NCI-H748 treated with DMSO at 0.1 percent for 48 hours (cell line): Measurements from ENCODE around the gene LRRC28.
"Not testable (repeated sequence)": the region's sequence is repeated elsewhere in the genome, so short reads cannot be mapped to it uniquely, and the experiment has no call there.

Experiments
- DNase-seq: peaks from one replicate; lab custom pipeline; 2025; lab: John Stamatoyannopoulos, UW

The LRRC28 gene

DNA sequence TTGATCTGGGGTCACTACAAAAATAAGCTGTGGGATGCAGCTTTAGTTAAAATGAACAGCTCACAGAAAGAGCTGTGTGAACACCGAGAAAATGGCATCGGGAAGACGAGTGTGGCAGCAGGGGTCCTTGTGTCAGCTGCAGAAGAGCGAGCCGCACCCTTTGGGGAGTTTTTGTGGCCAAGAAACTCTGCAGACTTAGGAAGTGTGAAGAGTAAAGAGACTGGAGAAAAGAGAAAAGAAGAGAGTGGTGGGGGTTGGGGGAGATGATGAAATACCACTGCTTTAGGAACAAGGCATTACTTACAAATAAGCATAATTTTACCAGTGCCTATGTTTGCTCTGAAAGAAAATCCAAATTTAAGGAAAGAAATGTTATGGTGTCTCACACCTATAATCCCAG is 147.8 kb downstream of the LRRC28 start:
- no peak for DNase-seq

GRCh38 chr15:99399618-99400017 is 148.3 kb downstream of the LRRC28 start:
- no peak for DNase-seq

DNA sequence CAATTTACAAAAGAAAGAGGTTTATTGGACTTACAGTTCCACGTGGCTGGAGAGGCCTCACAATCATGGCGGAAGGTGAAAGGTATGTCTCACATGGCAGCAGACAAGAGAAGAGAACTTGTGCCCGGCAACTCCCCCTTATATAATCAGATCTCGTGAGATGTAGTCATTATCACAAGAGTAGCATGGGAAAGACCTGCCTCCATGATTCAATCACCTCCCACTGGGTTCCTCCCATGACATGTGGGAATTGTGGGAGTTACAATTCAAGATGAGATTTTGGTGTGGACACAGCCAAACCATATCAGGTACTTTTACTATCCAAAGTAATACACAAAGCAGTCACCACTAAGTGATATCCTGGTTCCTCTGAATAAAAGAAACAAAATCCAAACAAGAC is 149.9 kb downstream of the LRRC28 start:
- DNase-seq, result not testable (repeated sequence)

DNA sequence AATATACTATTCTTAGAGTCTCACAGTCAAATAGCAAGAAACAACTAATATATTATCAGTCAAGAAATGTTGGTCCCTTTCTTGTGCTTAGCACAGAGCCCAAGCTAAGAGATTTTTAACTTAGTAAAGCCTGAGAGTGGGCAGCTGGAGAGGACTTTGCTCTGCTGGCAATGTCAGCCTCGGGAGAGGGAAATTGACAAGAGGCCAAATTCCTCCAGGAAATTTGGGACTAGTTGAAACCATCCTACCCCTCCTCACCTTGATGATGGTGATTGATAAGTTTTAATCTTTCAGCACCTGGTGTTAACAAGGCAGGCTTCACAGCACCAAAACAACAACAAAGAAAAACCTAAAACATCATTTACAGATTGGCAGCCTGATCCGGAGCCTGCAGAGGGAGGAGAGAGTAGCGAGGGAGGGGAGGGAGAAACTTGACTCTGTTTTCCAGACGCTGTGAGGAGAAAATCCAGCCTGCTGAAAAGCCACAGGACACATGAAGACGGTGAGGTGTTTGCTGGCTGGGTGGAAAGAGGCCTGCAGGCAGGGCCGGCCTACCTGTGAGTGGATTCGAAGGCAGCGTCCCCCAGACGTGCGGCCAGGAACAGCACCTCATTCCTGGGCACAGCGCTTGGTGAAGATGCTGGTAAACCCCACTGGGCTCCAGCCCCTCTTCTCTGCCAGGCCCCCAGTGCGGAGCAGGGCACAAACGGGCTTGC is 150.9 kb downstream of the LRRC28 start:
- no peak for DNase-seq

DNA sequence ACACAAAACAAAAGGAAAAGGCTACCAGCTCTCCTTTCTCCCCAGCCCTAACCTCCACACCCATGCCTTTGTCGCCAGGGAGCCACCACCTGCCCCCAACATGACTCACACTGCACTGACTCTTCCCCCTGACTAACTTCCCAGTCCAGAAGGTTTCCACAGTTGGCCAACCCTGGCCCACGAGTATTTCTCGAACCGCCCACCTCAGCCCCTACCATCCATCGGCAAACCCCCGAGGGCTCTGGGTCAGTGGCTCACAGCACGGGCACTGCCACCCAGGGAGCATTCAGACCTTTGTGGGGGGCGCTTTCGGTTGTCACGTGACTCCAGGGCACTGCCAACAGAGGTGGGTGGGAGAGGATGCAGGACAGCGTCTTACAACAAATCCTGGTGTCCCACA is 152.3 kb downstream of the LRRC28 start:
- no peak for DNase-seq

DNA sequence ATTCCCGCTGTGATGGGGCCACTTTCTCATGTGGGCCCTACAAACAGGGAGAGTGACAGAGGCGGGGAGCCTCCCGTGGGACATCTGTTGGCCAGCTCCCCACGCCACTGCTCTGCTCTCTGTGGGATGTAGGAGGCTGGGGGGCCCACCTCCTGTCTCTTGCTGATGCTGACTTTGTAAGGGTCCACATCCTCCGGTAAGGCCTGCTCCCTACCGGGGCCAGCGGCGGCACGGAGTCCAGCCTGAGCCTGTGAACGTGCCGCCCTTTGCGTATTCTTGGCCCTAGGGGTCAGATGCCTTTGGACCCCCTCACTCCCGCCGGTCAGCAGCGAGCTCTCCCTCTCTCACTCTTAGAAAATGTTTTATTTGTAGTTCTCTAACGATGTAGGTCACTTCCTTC is 153.2 kb downstream of the LRRC28 start:
- no peak for DNase-seq

- no peak for DNase-seq
These were observed 154.8 kb downstream of the LRRC28 start for GRCh38 chr15:99406120-99406519.

- no peak for DNase-seq
These were observed 155.6 kb downstream of the LRRC28 start for GRCh38 chr15:99406716-99407487.

DNA sequence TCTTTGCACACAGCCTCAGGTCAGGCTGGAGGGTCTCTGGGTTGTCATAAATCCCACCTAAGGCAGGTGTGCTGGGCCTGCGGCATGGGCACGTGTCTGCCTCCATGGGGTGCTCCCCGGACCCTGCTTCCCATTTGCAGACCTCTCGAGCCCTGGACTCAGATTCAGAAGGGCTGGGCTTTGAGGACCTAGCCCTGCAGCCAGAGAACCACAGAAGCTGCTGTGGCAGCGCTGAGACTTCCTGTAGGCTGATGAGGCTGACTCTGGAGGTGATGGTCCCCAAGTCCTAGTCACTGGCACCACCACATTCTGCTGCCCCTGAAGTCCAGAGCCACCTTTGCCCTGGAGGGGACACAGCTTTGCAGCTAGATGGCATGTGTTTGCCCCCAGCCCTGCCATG is 156.4 kb downstream of the LRRC28 start:
- no peak for DNase-seq

GRCh38 chr15:99408236-99409096 is 157.2 kb downstream of the LRRC28 start:
- DNase-seq, result no peak

- no peak for DNase-seq
These were observed 157.8 kb downstream of the LRRC28 start for GRCh38 chr15:99409097-99409473.

DNA sequence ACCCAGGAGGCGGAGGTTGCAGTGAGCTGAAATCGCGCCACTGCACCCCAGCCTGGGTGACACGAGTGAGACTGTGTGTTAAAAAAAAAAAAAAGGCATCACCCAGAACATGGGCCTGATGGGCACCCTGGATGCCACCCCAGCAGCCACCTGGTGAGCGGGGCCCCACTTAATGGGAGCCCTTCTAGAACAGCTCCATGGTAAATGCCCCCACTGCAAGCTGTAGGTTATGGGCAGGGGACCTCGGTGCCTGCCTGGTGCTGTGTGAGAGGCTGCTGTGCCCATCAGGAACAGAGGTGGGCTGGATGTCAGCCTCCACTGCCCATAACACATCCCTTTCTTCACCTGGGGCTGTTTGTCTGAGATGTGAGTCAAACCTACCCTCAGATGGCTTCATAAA is 158.3 kb downstream of the LRRC28 start:
- DNase-seq, result no peak

GRCh38 chr15:99410477-99410876 is 159.2 kb downstream of the LRRC28 start:
- no peak for DNase-seq

GRCh38 chr15:99411234-99411633 is 160.0 kb downstream of the LRRC28 start:
- DNase-seq, result no peak

DNA sequence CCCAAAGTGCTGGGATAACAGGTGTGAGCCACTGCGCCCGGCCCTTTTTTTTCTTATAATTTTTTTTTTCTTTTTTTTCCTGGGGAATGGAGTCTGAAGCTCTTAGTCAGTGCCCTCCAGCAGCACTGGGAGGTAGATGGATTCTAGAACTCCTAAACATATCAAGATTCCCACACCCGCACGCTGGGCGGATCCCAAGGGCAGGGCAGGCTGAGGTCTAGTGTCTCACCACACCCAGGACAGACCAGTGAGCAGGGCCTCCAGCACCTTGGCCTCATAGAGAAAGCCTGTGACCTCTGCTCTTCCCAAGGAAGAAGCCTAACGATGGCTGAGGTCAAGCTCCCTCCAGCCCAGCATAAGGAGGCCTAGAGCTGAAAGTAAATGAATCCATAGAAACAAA is 160.8 kb downstream of the LRRC28 start:
- DNase-seq, result no peak

GRCh38 chr15:99412626-99413025 is 161.3 kb downstream of the LRRC28 start:
- no peak for DNase-seq

- DNase-seq, result no peak
These were observed 162.9 kb downstream of the LRRC28 start for GRCh38 chr15:99413955-99414754.

- no peak for DNase-seq
These were observed 163.8 kb downstream of the LRRC28 start for GRCh38 chr15:99414755-99415731.

DNA sequence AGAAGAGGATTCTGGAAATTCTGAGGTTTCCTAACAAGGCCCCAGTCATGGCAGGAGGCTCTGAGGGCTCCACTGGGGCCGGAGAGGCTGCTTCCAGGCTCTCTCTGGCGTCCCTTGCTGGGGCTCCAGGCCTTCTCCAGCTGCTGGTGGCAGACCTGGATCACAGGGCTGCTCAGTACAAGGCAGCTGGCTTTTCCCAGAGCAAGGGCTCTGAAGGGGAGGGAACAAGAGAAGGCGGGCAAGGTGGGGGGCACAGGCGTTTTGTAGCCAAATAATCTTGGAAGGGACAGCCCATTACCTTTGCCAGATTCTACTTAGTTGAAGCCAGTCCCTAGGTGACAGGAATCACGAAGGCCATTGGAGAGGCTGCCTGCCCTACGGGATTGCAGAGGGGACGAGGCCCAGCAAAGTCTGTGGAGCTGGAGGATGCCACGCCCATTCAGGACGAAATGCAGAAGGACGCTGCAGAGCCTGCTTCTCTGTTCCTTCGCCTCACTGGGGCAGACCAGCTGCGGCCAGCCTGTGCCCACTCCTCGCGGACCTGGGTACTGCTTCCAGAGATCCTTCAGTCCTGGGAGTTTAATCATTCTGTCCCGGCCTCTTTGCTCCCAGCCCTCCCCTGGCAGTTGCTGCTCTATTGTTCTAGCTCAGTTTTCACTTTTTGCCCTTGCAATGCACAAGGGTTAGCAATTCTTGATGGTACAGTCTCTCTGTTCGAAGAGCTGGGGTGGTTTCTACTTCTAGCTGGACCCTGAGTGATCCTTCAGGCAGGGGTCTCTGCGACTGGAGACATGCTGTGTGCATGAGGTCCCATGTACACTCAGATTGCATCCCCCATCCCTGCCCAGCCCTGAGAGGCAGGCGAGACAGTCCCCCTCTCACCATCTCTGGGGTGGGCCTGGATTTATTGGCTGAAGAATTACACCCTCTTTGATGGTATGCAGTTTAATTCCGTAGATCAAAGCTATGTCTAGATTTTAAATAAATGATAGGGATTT is 165.2 kb downstream of the LRRC28 start:
- DNase-seq, result no peak
